ENCODE results near the gene APBB1IP.
"Not testable (repeated sequence)": the region's sequence is repeated elsewhere in the genome, so short reads cannot be mapped to it uniquely, and the experiment has no call there.

APBB1IP gene

GRCh38 chr10:26437637-26438461, at the start of gene APBB1IP:
Gene APBB1IP (plus strand): TSS chr10:26438341. CDS start chr10:26492327, 53,986 bp downstream.
- no peak for DNase-seq (ENCODE audit: low read depth)
- H3K4me3 ChIP-seq (ENCODE audit: low read depth, low read length), result no peak within 1 kb of the TSS
- no peak for TF ChIP-seq CTCF (conservative IDR thresholded peaks at IDR 0.05; ENCODE audit: low read depth, low read length)

- TF ChIP-seq CTCF (conservative IDR thresholded peaks at IDR 0.05; ENCODE audit: low read depth, low read length), result no peak
- DNase-seq (ENCODE audit: low read depth), result no peak
- no peak overlapping the region for H3K4me3 ChIP-seq (ENCODE audit: low read depth, low read length)
Observed at GRCh38 chr10:26389533-26389932, 48.6 kb upstream of the APBB1IP start.

GRCh38 chr10:26391701-26392695, 46.1 kb upstream of the APBB1IP start:
- no peak for DNase-seq (ENCODE audit: low read depth)
- no peak overlapping the region for H3K4me3 ChIP-seq (ENCODE audit: low read depth, low read length)
- no peak for TF ChIP-seq CTCF (conservative IDR thresholded peaks at IDR 0.05; ENCODE audit: low read depth, low read length)

- not testable (repeated sequence) for DNase-seq (ENCODE audit: low read depth); H3K4me3 ChIP-seq (ENCODE audit: low read depth, low read length)
Observed at GRCh38 chr10:26398353-26398752, 39.8 kb upstream of the APBB1IP start.

GRCh38 chr10:26407406-26407969, 30.7 kb upstream of the APBB1IP start:
- H3K4me3 ChIP-seq (ENCODE audit: low read depth, low read length), result no peak overlapping the region
- DNase-seq (ENCODE audit: low read depth), result no peak

GRCh38 chr10:26408858-26409494, 29.2 kb upstream of the APBB1IP start:
- no peak for TF ChIP-seq CTCF (conservative IDR thresholded peaks at IDR 0.05; ENCODE audit: low read depth, low read length)
- H3K4me3 ChIP-seq (ENCODE audit: low read depth, low read length), result no peak overlapping the region
- DNase-seq (ENCODE audit: low read depth), result no peak

More at GRCh38 chr10:26407406-26407969, 30.7 kb upstream of the APBB1IP start:
- no peak for TF ChIP-seq CTCF (conservative IDR thresholded peaks at IDR 0.05; ENCODE audit: low read depth, low read length)

All from choroid plexus epithelial cell (primary cell).